HG03442 (cell line): ENCODE measurements around the gene ACP1.

Source experiments
- ATAC-seq: cut with Tn5 transposase; IDR thresholded peaks from one replicate; pipeline ENCODE4 v1.9.1; 2021; ENCODE audit warnings: mild to moderate bottlenecking, moderate library complexity; ENCODE audit not compliant: unreplicated experiment

Gene ACP1

DNA sequence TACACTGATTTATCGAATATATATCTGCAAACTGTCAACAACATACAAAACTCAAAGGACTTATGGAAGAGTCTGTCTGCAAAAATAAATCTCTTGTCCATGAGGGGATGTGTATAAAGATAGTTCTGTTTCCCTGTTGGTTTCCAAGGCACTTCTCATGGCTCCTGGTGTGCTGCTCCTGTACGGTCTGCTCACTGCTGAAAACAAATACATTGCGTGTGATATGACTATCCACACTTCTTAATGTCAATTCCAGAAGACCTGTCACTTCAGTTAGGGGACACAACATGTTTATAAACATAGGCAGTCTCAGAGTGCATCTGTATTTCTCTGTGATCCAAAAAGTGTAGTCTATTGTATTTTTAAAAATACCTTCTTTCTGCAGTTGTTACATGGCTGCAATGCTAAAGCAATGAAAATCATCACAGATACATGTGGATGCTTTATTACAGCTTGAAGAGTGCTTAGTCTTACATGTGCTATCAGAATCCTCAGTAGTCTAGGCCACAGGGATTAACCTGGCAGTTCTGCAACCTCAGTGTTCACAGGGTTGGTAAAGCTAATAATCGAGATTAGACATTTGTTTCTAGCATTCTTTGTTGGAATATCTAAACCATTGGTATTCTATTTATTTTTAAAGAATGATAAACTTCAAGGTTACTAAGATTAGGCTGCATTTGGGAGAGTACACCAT lies 15.4 kb downstream of the ACP1 start:
- ATAC-seq = no peak

DNA sequence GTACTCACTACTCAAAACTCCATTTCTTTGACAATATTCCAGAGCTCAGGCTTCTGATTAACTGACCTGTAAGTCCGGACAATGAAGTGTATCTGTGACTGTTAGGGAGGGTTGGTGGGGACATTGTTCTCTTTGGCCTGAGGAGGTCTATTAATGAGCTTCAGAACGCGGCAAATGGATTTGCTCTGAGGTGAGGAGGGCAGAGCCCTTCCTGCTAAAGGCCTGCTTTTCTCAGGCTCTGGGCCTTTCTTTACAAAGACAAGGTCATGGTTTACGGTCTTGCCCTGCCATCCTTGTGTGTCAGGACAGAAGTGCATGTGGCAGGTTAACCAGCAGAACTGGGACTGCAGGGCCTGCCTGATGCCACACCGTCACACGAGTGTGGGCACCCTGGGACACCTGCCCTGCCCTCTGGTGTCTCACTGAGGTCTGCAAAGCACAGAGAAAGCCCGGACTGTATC lies 15.9 kb downstream of the ACP1 start:
- no peak for ATAC-seq

DNA sequence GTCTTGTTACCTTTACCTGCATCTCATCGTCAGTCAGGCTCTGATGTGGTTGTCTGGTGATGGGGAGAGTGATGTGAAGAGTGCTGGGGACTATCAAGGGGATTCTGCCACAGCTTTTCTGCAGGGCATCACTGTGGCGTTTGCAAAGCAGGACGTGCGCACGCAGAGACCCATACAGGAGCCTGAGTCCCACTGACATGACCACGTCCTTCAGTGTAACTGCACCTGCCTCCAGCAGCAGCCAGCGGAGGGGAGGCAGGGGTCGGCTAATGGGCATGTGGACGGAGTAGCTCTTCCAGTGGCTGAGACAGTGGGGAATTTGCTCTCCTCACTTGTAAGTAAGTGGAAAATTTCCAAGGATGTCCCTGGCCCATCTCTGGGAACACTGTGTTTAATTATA lies 16.6 kb downstream of the ACP1 start:
- no peak for ATAC-seq

DNA sequence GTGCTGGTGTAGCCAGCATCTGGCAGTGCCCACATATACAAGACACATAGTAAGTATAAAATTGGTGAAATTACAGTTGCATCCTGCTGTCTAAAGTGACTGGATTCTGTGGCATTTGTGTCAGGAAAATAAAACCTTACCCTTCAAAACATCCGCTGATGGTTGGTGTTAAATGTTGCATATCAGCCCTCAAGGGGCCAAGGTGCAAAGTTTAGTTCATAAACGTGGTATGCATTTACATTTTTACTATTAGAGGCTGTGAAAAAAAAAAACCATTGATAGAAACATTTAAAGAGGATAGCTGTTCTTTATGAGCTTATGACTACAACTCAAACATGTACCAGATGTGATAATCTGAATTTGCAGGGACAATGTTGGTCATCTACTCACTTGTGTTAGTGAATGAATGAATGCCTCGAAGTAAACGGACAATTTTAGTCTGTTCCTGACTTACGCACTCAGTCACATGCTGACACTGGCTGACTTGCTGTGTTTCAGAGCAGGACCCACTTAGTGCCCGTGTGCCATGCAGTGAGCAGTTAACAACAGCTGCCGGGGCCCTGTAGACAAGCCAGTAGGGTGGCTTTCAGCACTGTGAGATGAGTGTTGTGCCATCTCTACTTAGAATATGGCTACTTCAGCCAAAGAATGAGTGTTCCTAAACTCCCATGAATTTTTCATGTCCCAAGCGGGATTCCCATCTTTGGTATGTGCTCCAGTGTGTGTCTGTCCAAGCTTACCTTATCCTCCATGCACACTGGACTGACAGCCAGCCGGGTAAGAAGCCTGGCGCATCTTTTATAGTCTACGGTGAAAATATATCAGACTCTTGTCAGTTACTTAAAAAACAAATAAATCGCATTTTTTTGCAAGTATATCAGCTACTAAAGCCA lies 17.9 kb downstream of the ACP1 start:
- no peak for ATAC-seq

DNA sequence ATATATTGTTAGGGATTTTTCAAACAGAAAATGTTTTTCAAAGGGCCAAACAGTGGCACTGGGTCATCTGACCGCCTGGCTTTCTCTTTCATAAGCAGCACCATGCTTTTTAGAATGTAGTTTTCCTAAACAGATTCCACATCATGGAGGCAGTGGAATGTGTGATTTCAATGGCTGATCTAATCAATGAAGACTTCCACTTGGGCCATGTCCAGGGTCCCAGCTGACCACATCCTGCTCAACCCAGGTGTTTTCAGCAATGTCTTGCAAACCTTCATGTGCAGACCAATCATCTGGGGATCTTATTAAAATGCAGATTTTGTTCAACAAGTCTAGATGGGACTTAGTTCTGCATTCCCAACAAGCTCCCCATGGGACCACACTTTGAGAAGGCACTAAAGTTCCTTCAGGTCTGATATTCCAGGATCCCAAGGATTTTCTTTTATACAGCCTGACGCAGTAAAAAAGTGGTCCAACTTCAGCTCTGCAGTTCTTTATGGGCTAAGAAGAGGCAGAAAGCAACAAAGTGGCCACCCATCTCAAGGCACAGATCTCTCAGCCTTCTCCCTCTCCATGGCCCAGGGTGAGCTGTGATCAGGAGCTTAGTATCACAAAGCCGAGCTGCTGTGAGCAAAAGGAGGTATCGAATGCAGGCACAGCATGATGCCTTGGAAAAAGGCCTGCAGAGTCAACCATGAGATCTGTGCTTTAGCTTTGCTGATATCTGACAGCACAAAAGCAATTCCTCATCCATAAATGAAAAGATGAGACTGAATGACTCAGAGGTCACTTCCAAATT lies 19.4 kb downstream of the ACP1 start:
- ATAC-seq = no peak

DNA sequence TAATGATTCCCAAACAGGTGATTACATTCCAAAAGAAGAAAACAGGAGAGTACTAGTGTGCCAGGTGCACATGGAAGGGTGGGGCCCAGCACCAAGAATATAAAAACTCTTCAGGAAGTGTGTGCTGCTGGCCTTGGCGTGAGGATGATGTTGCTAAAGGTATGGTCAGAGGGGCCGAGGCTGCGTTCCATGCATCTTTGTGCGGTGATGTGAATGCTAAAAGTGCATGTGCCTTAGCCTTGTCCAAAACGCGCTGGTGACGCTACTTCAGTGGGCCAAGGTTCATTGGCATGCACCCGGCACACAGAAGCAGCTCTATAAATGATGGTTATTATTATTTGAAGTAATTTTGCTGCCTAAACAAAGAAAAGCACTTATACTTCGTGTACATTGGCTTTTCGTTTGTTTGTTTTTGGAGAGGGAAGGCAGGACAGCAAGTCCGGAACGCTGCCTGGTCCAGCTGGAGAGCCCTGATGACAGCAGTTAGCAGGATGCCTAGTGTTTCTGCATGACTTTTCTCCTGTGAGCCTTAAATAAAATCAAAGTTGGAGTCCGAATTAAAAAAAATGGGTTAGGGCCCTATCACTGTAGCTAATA lies 20.2 kb downstream of the ACP1 start:
- no peak for ATAC-seq

DNA sequence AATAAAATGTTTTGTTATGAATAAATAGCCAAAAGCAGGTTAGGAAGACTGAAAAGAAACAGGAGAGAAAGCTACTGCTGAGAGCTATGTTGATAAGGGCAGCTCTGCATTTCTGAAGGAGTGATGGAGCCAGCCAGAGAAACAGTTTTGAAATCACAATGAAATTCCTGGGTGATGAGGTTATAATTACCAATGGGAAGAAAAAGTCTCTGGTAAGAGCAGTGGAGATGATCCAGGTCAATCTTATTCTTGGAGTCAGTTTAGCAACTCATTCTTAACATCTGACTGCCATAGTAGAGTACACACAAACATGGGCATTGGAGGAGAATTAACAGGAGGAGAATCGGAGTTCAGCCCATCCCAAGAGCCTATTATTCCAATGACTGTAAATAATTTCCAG lies 20.8 kb downstream of the ACP1 start:
- ATAC-seq = no peak

DNA sequence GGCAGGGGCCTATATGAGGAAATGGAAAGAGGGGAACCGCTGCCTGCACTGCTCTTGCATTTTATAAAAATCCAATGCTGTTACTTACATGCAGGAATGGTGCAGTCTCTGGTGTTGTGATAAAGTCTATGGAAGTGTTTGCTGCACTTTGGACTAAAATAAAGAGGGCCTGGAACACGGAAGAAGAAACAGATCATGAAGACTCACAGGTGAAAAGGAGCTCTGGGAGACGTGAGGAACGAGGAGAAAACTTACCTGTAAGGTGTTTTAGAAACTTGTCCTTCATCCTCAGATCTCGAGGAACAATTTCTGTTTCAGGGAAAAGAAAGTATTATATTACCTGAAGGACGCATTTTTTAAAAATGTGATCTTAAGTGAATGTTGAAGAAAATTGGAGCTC lies 21.3 kb downstream of the ACP1 start:
- ATAC-seq = no peak

DNA sequence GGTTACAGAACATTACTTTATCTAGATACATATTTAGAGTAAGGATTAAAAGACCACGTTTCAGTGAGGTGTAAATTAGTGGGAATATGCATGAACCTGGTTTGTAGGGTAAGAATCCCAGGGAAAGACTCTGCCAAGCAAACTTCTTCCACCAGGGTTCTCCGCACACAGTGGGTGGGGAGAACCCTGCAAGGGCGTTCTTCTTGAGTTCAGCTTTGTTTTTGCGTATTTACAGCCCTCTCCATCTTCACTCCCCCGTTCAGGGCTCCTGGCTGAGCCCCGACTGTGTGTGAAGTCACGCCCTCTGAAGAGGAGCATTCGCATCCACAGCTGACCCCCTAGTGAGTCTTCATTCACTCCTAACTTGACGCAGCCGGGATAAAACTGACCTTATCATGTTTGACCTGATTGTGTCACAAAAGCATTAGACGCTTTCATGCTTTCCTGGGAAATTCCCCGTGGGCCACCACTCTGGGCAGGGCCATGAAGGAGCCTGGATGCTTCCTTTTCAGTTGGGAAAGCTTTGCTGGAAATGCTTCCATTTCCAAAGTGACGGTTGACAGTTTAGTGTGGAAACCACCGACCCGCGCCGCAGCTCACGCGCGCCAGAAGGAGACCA lies 22.1 kb downstream of the ACP1 start:
- no peak for ATAC-seq

DNA sequence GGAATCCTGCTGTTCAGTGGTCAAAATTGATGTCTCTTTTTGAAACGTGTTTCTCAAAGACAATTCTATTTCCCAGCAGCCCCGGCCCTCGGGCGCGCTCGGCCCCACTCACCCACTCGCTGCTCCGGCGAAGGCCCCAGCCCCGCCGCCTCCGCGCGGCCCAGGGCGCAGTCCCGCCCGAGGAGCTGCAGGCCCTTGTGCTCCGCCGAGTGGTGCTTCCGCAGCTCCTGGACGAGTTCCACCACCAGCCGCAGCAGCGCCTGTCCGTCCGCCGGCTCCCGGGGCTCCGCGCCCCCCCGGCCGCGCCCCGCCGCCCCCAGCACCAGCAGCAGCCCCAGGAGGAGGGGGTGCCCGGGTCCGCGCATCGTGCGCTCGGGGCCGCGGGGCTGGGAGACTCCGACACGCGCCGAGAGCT lies 22.7 kb downstream of the ACP1 start:
- peak; percentile 50 for ATAC-seq

DNA sequence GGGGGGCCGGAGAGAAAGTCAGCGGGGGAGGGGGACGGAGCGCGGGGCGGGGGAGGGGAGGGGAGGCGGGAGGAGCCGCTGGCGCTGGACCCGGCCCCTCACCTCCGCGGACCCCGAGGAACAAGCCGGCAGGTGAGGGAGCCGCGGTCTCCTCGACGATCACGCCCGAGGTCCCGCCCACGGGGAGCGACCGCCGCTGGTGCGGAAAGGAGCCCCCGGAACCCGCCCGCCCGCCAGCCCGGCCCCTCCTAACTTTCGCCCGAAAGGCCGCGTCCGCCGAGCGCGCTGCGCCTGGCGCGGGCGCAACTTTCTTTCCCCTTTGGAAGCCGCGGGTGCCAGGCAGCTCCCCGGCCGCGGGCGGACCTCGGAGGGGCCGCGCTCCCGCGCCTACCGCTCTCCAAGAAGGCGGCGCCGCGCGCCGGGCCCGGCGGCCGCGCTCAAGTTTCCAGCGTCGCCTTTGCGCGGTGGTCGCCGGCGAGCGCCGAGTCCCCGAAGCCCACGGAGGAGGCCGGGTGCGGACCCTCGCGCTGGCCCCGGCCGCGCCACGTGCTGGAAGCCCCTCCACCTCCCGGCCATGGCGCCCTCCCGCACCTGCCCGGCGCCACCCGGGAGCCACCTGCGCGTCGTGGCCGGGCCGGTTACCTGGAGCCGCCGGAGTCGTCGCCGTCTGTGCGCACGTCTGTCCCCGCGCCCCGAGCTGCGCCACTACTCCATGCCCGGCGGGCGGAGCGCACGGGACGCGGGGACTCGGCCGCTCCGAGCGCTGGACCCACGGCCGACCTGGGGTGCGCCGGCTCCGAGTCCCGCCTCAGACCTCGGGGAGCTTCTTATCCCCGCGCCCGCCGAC lies 23.4 kb downstream of the ACP1 start, which contains the start of gene ALKAL2:
TSS of gene ALKAL2 (minus strand) at position 181 of the 847 bp plus-strand sequence. CDS start 256 bp downstream, outside the sequence.
- ATAC-seq = no peak

DNA sequence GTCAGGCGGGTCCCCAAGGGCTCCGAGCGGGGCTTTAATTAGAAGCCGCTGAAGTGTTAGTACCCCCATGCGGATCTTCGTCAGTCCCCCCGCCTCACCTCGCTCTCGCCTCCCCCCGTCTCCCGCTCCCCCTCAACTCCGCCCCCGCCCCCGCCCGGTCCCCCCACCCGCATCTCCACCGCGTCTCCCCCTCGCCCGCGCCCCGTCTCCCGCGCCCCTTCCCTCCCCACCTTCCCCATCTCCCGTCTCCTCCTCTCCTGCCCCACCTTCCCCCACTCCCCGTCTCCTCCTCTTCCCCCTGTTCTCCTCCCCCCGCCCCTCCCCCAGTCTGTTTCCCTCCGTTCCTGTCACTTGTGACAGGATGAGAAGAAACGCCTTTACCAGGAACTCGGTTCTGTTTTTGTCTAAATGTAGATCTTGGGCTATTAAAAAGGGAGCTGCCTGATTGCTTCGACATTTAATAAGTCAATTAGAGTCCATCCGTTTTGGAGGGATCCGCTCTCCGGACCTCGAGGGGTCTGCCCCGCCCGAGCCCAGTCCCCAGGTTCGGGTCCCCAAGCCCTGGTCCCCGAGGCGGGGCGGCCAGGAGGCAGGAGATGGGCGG lies 24.1 kb downstream of the ACP1 start:
- no peak for ATAC-seq

DNA sequence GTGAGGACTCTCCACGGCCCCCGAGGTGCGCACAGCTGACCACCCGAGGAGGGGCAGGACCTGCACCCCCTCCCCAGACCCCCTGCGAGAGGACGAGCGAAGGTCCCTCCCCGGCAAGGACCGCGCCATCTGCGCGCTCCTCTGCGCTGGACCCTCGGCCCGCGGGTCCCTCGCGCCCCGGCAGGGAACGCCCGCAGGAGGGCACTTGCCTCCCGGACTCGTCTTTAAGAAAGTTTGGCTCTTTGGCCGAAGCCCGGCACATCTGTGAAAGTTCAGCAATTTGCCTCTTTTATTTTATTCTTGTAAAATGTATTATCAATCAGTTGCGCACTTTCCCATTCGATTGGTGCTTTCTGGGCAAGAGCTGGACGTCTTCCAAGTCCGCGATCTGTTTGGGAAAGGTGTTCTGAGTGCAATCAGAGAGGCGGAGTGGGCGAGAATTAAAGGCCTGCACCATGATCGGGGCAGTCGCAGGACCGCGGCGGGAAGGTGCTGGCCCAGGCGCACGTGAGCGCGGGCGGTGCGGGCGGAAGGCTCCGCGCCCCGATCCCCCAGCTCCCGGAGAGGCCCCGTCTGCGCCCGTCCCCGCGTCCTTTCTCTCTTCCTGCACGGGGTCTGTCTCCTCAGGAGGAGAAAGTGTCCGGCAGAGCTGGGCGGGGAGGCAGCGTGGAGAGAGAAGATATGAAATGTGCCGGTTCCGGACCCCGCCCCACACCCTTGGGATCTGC lies 24.8 kb downstream of the ACP1 start:
- no peak for ATAC-seq

DNA sequence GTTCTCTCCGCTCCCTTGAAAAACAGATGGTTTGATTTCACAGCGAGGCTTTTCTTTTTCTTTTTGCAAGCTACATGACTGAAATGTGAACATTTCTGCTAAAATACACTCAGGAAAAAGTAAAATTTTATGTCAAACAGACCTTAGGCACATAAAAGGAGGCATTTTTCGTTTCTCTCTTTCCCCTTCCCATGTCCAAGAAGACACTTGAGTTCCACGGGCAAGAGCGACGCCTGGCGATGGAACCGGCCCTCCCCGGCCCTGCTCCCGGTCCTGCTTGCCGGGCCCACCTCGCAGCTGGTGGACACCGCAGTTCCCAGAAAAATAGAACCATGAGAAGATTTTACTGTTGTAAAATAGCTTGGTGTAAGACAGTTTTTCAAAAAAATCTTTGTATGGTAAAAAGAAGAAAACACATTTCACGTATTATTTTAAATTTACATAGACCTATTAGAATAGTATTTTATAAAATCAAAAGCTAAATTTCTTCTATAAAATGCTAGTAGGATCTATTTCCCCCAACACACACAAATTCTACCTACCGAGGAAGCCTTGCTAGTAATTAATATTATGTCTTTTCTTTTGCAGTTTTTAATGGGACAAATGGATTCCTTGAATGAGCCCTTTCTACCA lies 25.5 kb downstream of the ACP1 start:
- ATAC-seq = peak; percentile 44

DNA sequence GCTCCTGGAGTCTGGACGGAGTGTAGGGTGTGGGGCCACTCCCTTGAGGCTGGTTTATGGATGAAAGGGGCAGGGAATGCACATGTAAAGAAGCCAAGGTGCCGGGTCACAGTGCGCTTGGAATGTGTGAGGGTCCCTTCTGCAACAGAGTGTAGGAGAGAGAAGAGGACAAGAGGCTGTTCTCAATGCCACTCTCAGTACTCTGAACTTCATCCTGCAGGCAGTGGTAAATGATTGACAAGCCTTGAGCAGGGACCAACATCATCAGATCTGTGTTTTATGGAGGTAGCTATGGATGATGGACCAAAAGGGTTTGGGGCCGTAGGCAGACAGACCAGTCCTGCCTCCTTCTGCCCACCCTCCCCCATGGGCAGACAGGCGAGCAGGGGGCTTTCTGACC lies 30.3 kb downstream of the ACP1 start:
- ATAC-seq = no peak

DNA sequence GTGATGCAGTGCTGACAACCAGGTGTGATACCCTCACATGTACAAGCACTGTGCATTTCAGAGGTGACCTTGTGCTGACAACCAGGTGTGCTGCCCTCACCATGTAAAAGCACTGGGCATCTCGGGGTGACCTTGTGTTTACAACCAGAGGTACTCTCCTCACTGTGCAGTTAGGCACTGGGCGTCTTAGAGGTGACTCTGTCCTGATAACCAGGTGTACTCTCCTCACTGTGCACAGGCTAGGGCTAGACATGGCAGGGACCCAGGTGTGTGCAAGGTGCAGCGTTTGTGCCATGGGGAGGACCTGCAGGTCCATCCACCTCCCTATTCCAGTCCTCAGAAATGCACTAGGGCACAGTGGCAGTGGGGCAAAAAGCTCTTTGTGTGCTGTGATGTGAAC lies 31.6 kb downstream of the ACP1 start:
- ATAC-seq = no peak

DNA sequence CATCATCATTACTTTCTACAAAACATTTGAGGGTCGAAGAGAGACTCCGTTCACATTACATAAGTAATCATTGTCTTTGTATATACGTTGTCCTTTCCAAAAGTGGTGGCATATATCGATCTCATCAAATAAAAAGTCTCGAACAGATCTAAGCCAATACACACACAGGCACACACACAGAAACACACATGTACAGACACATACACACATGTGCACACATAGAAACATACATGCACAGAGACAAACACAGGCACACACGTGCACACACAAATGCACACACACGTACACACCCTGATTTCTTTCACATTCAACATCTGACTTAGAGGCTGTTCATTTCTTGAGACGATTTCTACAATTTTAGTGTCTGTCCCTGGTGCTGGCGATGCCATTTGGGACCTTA lies 40.6 kb downstream of the ACP1 start:
- ATAC-seq = no peak
